H9 (cell line): ENCODE data around the gene IL13RA2. TPM values are rescaled to one million over a fixed set of nuclear protein-coding genes. Genes with fewer than 3 reads are reported as not detected.

Experiments used
- DNase-seq: peaks from one replicate; pipeline ENCODE4 v3.0.0-alpha.2; 2017
- H2AFZ ChIP-seq: one replicate; pipeline ENCODE4 v1.6.1; 2013; ENCODE audit warnings: mild to moderate bottlenecking, low read length, control low read depth, moderate library complexity
- H2AK5ac ChIP-seq: 2 replicates; pipeline ENCODE4 v1.6.1; 2013; ENCODE audit warnings: low read length, control low read depth, mixed read lengths; ENCODE audit not compliant: insufficient read length
- H2BK120ac ChIP-seq: one replicate; pipeline ENCODE4 v1.6.1; 2013; ENCODE audit warnings: low read depth, mild to moderate bottlenecking, low read length, control low read depth, inconsistent platforms; ENCODE audit not compliant: poor library complexity, severe bottlenecking
- H2BK12ac ChIP-seq: 2 replicates; pipeline ENCODE4 v1.6.1; 2013; ENCODE audit warnings: low read length, control low read depth, mixed read lengths, low read depth; ENCODE audit not compliant: insufficient read length
- H2BK15ac ChIP-seq: 2 replicates; pipeline ENCODE4 v1.6.1; 2013; ENCODE audit warnings: low read depth, low read length, control low read depth
- H2BK20ac ChIP-seq: one replicate; pipeline ENCODE4 v1.6.1; 2013; ENCODE audit warnings: low read depth, mild to moderate bottlenecking, low read length, control low read depth, inconsistent platforms; ENCODE audit not compliant: poor library complexity, severe bottlenecking
- H2BK5ac ChIP-seq: 2 replicates; pipeline ENCODE4 v1.6.1; 2013; ENCODE audit warnings: low read length, control low read depth, mixed read lengths; ENCODE audit not compliant: insufficient read length
- H3K14ac ChIP-seq: 2 replicates; pipeline ENCODE4 v1.6.1; 2013; ENCODE audit warnings: low read length, control low read depth; ENCODE audit not compliant: insufficient read depth
- H3K18ac ChIP-seq: 2 replicates; pipeline ENCODE4 v1.6.1; 2013; ENCODE audit warnings: low read depth, mild to moderate bottlenecking, mixed read lengths, low read length, control low read depth; ENCODE audit not compliant: insufficient read length
- H3K23ac ChIP-seq: 2 replicates; pipeline ENCODE4 v1.6.1; 2013; ENCODE audit warnings: low read length, control low read depth, mixed read lengths, low read depth; ENCODE audit not compliant: insufficient read length
- H3K23me2 ChIP-seq: 2 replicates; pipeline ENCODE4 v1.6.1; 2013; ENCODE audit warnings: low read depth, mild to moderate bottlenecking, mixed read lengths, low read length, control low read depth; ENCODE audit not compliant: insufficient read length, poor library complexity, severe bottlenecking
- H3K27ac ChIP-seq: 2 replicates; pipeline ENCODE4 v1.5.1; 2013; ENCODE audit warnings: low read length, control low read depth, mixed read lengths, low read depth; ENCODE audit not compliant: insufficient read length
- H3K27me3 ChIP-seq: 2 replicates; pipeline ENCODE4 v1.6.1; 2013; ENCODE audit warnings: low read length, control low read depth, inconsistent platforms; ENCODE audit not compliant: insufficient read depth
- H3K4ac ChIP-seq: 2 replicates; pipeline ENCODE4 v1.6.1; 2013; ENCODE audit warnings: low read depth, mild to moderate bottlenecking, control low read depth, inconsistent platforms, low read length, moderate library complexity
- H3K4me1 ChIP-seq: 2 replicates; pipeline ENCODE4 v1.6.1; 2013; ENCODE audit warnings: low read length, control low read depth, inconsistent platforms; ENCODE audit not compliant: insufficient read depth
- H3K4me2 ChIP-seq: 2 replicates; pipeline ENCODE4 v1.6.1; 2013; ENCODE audit warnings: low read length, control low read depth, mixed read lengths; ENCODE audit not compliant: insufficient read length, insufficient read depth
- H3K56ac ChIP-seq: 2 replicates; pipeline ENCODE4 v1.6.1; 2013; ENCODE audit warnings: low read depth, mild to moderate bottlenecking, mixed read lengths, low read length, control low read depth; ENCODE audit not compliant: insufficient read length
- H3K79me1 ChIP-seq: 2 replicates; pipeline ENCODE4 v1.6.1; 2013; ENCODE audit warnings: low read depth, mild to moderate bottlenecking, moderate library complexity, low read length, control low read depth, inconsistent platforms; ENCODE audit not compliant: insufficient read depth, poor library complexity, severe bottlenecking
- H3K79me2 ChIP-seq: 2 replicates; pipeline ENCODE4 v1.6.1; 2013; ENCODE audit warnings: low read length, control low read depth, inconsistent platforms; ENCODE audit not compliant: insufficient read depth
- H3K9ac ChIP-seq: 2 replicates; pipeline ENCODE4 v1.6.1; 2013; ENCODE audit warnings: low read length, control low read depth, mixed read lengths; ENCODE audit not compliant: insufficient read length; ENCODE audit errors: extremely low read depth
- H3K9me3 ChIP-seq: one replicate; pipeline ENCODE4 v1.6.1; 2013; ENCODE audit warnings: low read depth, low read length, inconsistent platforms; ENCODE audit not compliant: control insufficient read depth
- H3T11ph ChIP-seq: one replicate; pipeline ENCODE4 v1.6.1; 2013; ENCODE audit warnings: mild to moderate bottlenecking, low read length, control low read depth, inconsistent platforms
- H4K20me1 ChIP-seq: one replicate; pipeline ENCODE4 v1.6.1; 2013; ENCODE audit not compliant: control insufficient read depth, insufficient read length, insufficient read depth
- H4K5ac ChIP-seq: 2 replicates; pipeline ENCODE4 v1.6.1; 2013; ENCODE audit warnings: low read depth, mild to moderate bottlenecking, mixed read lengths, low read length, control low read depth; ENCODE audit not compliant: insufficient read length
- H4K8ac ChIP-seq: replicated peaks from 2 replicates; pipeline ENCODE4 v1.6.1; 2013; ENCODE audit warnings: low read length, control low read depth, mixed read lengths, low read depth; ENCODE audit not compliant: insufficient read length
- H4K91ac ChIP-seq: 2 replicates; pipeline ENCODE4 v1.6.1; 2013; ENCODE audit warnings: low read depth, mild to moderate bottlenecking, moderate library complexity, mixed read lengths, low read length, control low read depth; ENCODE audit not compliant: insufficient read length
- H3K27ac Mint-ChIP-seq, 3 experiments: 2 replicates in 2 of 3; 3 replicates in 1 of 3; pipeline ENCODE4 v1.8.0; 2020 to 2021; ENCODE audit warnings: mixed read lengths in 3 of 3, mild to moderate bottlenecking in 1 of 3, moderate library complexity in 1 of 3
- H3K27me3 Mint-ChIP-seq: 2 replicates; pipeline ENCODE4 v1.8.0; 2021; ENCODE audit warnings: low read depth, mild to moderate bottlenecking, moderate library complexity, mixed read lengths
- H3K36me3 Mint-ChIP-seq, 3 experiments: 2 replicates in 2 of 3; 3 replicates in 1 of 3; pipeline ENCODE4 v1.8.0; 2020 to 2021; ENCODE audit warnings: low read depth in 3 of 3, mixed read lengths in 3 of 3; ENCODE audit not compliant: insufficient read depth in 1 of 3
- H3K4me1 Mint-ChIP-seq, 2 experiments: 2 replicates each; pipeline ENCODE4 v1.8.0; 2020; ENCODE audit warnings: mixed read lengths in 2 of 2
- H3K4me3 Mint-ChIP-seq, 2 experiments: 2 replicates in 1 of 2; 3 replicates in 1 of 2; pipeline ENCODE4 v1.8.0; 2020 to 2021; ENCODE audit warnings: mild to moderate bottlenecking in 2 of 2, mixed read lengths in 2 of 2, moderate library complexity in 1 of 2
- H3K9me3 Mint-ChIP-seq, 2 experiments: 2 replicates in 1 of 2; 3 replicates in 1 of 2; pipeline ENCODE4 v1.8.0; 2020; ENCODE audit warnings: mild to moderate bottlenecking in 2 of 2, mixed read lengths in 2 of 2, moderate library complexity in 1 of 2
- total RNA-seq: library from RNA; stranded (reverse); gene quantifications from 2 replicates; pipeline ENCODE4 v1.2.1, GENCODE V29; 2021
- TF ChIP-seq, protein P1 (sequence below): fragments of 200-600 bp; sonication (generic); conservative IDR thresholded peaks from 3 replicates; pipeline ENCODE4 v1.8.0; 2021; ENCODE audit warnings: antibody characterized with exemption, mild to moderate bottlenecking

IL13RA2 gene
- total RNA-seq, 1 experiment from 2014 or later: not detected

DNA sequence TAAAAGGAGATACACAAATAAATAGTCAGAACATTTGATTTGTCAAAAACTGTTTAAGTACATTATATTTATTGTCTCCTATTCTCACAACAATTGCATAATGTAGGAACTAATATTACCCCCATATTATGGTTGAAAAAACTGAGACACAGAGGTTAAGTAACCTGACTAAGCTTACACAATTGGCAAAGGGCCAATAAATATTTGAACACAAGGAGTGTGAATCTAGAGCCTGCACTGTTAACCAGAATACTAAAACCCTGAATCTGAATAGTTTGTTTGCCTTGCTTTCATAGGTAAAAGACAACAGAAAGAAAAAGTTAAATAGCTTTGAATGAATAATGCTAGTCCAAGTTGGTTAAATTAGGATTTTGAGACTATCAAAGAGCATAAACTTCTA lies 55.2 kb downstream of the IL13RA2 start:
- no peaks in the 10 kb centered on the region for H4K20me1 ChIP-seq
- no peak for DNase-seq
- H3K79me1 ChIP-seq: no peaks in the 10 kb centered on the region

More for the DNA sequence above, 55.2 kb downstream of the IL13RA2 start:
- Histone ChIP-seq H3K9me3 (no peaks in the 10 kb centered on the region), H3T11ph (no peak overlapping the region), H4K5ac (no peak overlapping the region), H4K8ac (no peak overlapping the region), H2AFZ (no peak overlapping the region), H2BK120ac (no peak overlapping the region), H3K27me3 (no peaks in the 10 kb centered on the region), H3K4ac (no peak overlapping the region), H2BK15ac (no peak overlapping the region), H4K91ac (no peak overlapping the region), H2BK12ac (no peak overlapping the region), H3K14ac (no peak overlapping the region), H3K27ac (no peak overlapping the region), H3K4me2 (no peak overlapping the region), H3K56ac (no peak overlapping the region), H3K23ac (no peak overlapping the region), H3K4me1 (no peaks in the 10 kb centered on the region; the same call in 1 of the 2 replicates), H3K18ac (no peak overlapping the region), H2BK5ac (no peak overlapping the region), H2BK20ac (no peak overlapping the region), H3K79me2 (no peaks in the 10 kb centered on the region), H3K23me2 (no peaks in the 10 kb centered on the region), H2AK5ac (no peak overlapping the region), H3K9ac (no peak overlapping the region)
- H3K27me3 Mint-ChIP-seq: peaks cover 4% of the 10 kb centered on the region; the same call in 1 of the 2 replicates
- no peaks in the 10 kb centered on the region for H3K9me3 Mint-ChIP-seq
- H3K4me3 Mint-ChIP-seq: no peak overlapping the region
- no peak overlapping the region for H3K27ac Mint-ChIP-seq
- peaks cover 7 to 12% of the 10 kb centered on the region in 2 experiments for H3K4me1 Mint-ChIP-seq
- TF ChIP-seq, protein P1, sequence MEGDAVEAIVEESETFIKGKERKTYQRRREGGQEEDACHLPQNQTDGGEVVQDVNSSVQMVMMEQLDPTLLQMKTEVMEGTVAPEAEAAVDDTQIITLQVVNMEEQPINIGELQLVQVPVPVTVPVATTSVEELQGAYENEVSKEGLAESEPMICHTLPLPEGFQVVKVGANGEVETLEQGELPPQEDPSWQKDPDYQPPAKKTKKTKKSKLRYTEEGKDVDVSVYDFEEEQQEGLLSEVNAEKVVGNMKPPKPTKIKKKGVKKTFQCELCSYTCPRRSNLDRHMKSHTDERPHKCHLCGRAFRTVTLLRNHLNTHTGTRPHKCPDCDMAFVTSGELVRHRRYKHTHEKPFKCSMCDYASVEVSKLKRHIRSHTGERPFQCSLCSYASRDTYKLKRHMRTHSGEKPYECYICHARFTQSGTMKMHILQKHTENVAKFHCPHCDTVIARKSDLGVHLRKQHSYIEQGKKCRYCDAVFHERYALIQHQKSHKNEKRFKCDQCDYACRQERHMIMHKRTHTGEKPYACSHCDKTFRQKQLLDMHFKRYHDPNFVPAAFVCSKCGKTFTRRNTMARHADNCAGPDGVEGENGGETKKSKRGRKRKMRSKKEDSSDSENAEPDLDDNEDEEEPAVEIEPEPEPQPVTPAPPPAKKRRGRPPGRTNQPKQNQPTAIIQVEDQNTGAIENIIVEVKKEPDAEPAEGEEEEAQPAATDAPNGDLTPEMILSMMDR: no peak
- no peaks in the 10 kb centered on the region for H3K36me3 Mint-ChIP-seq
